Measurements from ENCODE around the gene A1BG. TPM values are rescaled to one million over a fixed set of nuclear protein-coding genes. Genes with fewer than 3 reads are reported as not detected.
A peak's percentile ranks its signal among the peaks of the same experiment; 100 is the strongest.

A1BG gene
- total and polyA plus RNA-seq, 2 of the 13 experiments (the other 11 are each of a cell fraction or from before 2014, with no cell fraction given): 14.7 to 41.4 TPM

DNA sequence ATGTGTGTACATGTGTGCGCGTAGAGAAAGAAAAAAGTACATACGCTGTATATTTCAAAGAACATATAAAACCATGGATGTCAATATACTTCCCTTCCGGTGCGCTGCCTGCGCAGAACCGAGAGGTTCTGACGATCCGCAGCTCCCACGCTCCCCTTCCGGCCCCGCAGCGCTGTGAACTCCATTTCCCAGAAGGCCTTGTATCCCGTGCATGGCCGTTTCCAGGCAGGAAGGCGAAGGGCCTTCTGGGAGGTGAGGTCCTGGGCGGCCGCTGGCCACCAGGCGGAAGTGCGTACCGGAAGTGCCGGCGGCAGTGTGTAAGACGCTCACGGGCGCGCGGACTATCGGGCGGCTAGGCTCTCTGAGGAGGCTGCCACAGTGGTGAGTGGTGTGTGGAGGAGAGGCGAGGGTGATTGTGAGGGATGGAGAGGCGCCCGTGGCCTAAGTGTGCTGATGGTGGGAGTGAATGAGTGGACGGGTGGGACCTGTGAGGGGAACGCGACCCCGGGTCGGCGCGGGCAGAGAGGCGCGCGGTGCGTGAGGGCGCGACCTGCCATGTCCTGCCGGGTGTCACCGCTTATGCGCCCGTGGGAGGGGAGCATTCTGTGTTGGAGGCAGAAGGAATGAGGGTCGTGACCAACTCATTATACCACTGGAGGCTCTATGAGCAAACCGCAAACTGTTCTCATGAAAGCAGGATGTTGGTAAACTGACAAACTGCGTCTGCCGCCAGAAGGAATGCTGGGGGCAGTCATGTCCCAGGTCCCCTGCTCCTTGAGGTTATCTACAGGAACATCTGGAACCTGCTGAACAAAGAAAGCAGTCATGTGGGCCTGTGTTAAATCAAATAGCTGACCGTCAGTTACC is 48.0 kb downstream of the A1BG start, which contains the start of gene ERVK3-1 (continued):
- TF ChIP-seq NR2F6 (IDR thresholded peaks at IDR 0.05): no peak
- peak; percentile 60; the same call in 1 of the 2 replicates for TF ChIP-seq NR2F6 (CRISPR knock-in tag; IDR thresholded peaks at IDR 0.05)
- peak; percentile 77 for TF ChIP-seq TEAD3 (CRISPR knock-in tag; optimal IDR thresholded peaks at IDR 0.05; ENCODE audit: borderline replicate concordance)
- TF ChIP-seq CCDC6 (CRISPR knock-in tag; IDR thresholded peaks at IDR 0.05): no peak
- no peak for TF ChIP-seq NCOA5 (CRISPR knock-in tag; IDR thresholded peaks at IDR 0.05)
- TF ChIP-seq, protein P1, sequence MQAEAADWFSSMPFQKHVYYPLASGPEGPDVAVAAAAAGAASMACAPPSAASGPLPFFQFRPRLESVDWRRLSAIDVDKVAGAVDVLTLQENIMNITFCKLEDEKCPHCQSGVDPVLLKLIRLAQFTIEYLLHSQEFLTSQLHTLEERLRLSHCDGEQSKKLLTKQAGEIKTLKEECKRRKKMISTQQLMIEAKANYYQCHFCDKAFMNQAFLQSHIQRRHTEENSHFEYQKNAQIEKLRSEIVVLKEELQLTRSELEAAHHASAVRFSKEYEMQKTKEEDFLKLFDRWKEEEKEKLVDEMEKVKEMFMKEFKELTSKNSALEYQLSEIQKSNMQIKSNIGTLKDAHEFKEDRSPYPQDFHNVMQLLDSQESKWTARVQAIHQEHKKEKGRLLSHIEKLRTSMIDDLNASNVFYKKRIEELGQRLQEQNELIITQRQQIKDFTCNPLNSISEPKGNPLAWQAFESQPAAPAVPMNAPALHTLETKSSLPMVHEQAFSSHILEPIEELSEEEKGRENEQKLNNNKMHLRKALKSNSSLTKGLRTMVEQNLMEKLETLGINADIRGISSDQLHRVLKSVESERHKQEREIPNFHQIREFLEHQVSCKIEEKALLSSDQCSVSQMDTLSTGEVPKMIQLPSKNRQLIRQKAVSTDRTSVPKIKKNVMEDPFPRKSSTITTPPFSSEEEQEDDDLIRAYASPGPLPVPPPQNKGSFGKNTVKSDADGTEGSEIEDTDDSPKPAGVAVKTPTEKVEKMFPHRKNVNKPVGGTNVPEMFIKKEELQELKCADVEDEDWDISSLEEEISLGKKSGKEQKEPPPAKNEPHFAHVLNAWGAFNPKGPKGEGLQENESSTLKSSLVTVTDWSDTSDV (CRISPR knock-in tag; IDR thresholded peaks at IDR 0.05): no peak
- no peak for TF ChIP-seq ZFP36L2 (CRISPR knock-in tag; IDR thresholded peaks at IDR 0.05)
- TF ChIP-seq, protein P2, sequence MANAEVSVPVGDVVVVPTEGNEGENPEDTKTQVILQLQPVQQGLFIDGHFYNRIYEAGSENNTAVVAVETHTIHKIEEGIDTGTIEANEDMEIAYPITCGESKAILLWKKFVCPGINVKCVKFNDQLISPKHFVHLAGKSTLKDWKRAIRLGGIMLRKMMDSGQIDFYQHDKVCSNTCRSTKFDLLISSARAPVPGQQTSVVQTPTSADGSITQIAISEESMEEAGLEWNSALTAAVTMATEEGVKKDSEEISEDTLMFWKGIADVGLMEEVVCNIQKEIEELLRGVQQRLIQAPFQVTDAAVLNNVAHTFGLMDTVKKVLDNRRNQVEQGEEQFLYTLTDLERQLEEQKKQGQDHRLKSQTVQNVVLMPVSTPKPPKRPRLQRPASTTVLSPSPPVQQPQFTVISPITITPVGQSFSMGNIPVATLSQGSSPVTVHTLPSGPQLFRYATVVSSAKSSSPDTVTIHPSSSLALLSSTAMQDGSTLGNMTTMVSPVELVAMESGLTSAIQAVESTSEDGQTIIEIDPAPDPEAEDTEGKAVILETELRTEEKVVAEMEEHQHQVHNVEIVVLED (CRISPR knock-in tag; IDR thresholded peaks at IDR 0.05; ENCODE audit: borderline replicate concordance): peak; percentile 97
- TF ChIP-seq HDAC2 (CRISPR knock-in tag; IDR thresholded peaks at IDR 0.05): peak; percentile 71
- TF ChIP-seq, protein P3, sequence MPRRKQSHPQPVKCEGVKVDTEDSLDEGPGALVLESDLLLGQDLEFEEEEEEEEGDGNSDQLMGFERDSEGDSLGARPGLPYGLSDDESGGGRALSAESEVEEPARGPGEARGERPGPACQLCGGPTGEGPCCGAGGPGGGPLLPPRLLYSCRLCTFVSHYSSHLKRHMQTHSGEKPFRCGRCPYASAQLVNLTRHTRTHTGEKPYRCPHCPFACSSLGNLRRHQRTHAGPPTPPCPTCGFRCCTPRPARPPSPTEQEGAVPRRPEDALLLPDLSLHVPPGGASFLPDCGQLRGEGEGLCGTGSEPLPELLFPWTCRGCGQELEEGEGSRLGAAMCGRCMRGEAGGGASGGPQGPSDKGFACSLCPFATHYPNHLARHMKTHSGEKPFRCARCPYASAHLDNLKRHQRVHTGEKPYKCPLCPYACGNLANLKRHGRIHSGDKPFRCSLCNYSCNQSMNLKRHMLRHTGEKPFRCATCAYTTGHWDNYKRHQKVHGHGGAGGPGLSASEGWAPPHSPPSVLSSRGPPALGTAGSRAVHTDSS (CRISPR knock-in tag; conservative IDR thresholded peaks at IDR 0.05): no peak
- TF ChIP-seq, protein P4, sequence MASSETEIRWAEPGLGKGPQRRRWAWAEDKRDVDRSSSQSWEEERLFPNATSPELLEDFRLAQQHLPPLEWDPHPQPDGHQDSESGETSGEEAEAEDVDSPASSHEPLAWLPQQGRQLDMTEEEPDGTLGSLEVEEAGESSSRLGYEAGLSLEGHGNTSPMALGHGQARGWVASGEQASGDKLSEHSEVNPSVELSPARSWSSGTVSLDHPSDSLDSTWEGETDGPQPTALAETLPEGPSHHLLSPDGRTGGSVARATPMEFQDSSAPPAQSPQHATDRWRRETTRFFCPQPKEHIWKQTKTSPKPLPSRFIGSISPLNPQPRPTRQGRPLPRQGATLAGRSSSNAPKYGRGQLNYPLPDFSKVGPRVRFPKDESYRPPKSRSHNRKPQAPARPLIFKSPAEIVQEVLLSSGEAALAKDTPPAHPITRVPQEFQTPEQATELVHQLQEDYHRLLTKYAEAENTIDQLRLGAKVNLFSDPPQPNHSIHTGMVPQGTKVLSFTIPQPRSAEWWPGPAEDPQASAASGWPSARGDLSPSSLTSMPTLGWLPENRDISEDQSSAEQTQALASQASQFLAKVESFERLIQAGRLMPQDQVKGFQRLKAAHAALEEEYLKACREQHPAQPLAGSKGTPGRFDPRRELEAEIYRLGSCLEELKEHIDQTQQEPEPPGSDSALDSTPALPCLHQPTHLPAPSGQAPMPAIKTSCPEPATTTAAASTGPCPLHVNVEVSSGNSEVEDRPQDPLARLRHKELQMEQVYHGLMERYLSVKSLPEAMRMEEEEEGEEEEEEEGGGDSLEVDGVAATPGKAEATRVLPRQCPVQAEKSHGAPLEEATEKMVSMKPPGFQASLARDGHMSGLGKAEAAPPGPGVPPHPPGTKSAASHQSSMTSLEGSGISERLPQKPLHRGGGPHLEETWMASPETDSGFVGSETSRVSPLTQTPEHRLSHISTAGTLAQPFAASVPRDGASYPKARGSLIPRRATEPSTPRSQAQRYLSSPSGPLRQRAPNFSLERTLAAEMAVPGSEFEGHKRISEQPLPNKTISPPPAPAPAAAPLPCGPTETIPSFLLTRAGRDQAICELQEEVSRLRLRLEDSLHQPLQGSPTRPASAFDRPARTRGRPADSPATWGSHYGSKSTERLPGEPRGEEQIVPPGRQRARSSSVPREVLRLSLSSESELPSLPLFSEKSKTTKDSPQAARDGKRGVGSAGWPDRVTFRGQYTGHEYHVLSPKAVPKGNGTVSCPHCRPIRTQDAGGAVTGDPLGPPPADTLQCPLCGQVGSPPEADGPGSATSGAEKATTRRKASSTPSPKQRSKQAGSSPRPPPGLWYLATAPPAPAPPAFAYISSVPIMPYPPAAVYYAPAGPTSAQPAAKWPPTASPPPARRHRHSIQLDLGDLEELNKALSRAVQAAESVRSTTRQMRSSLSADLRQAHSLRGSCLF (CRISPR knock-in tag; IDR thresholded peaks at IDR 0.05; ENCODE audit: borderline replicate concordance): no peak
- TF ChIP-seq ZNF879 (CRISPR knock-in tag; IDR thresholded peaks at IDR 0.05): 0 out of 2 replicates have a peak, but pooled peaks have one; percentile 78
- no peak for TF ChIP-seq ZNF615 (CRISPR knock-in tag; IDR thresholded peaks at IDR 0.05; ENCODE audit: borderline replicate concordance)
- no peak for TF ChIP-seq CCAR2 (optimal IDR thresholded peaks at IDR 0.05; ENCODE audit: low read depth, low read length)
- TF ChIP-seq, protein P5, sequence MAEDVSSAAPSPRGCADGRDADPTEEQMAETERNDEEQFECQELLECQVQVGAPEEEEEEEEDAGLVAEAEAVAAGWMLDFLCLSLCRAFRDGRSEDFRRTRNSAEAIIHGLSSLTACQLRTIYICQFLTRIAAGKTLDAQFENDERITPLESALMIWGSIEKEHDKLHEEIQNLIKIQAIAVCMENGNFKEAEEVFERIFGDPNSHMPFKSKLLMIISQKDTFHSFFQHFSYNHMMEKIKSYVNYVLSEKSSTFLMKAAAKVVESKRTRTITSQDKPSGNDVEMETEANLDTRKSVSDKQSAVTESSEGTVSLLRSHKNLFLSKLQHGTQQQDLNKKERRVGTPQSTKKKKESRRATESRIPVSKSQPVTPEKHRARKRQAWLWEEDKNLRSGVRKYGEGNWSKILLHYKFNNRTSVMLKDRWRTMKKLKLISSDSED (CRISPR knock-in tag; IDR thresholded peaks at IDR 0.05): no peak
- no peak for TF ChIP-seq MYNN (CRISPR knock-in tag; IDR thresholded peaks at IDR 0.05; ENCODE audit: low read depth)
- no peak for TF ChIP-seq ZNF547 (CRISPR knock-in tag; IDR thresholded peaks at IDR 0.05)
